BJ (cell line): Measurements from ENCODE around the gene TCEAL8. TPM values are rescaled to one million over a fixed set of nuclear protein-coding genes. Genes with fewer than 3 reads are reported as not detected.

ENCODE experiments used
- CTCF ChIA-PET: fragments of 350-600 bp; formaldehyde crosslinking; extraction: SDS; loops from one replicate; lab custom pipeline; 2021; ENCODE audit warnings: antibody characterized with exemption, inconsistent platforms; lab: Yijun Ruan, JAX
- POLR2A ChIA-PET: fragments of 300-600 bp; sonication (Branson Sonifier 250); formaldehyde crosslinking; extraction: SDS; loops from one replicate; lab custom pipeline; 2021; ENCODE audit warnings: antibody characterized with exemption; lab: Charles Lee
- DNase-seq: peaks from one replicate; pipeline ENCODE4 v3.0.0-alpha.2; 2011; ENCODE audit warnings: low read depth
- H3K27me3 ChIP-seq: 2 replicates; pipeline ENCODE4 v1.6.0; 2011; ENCODE audit warnings: low read length; ENCODE audit not compliant: control insufficient read depth, insufficient read depth
- H3K36me3 ChIP-seq: 2 replicates; pipeline ENCODE4 v1.5.1; 2011; ENCODE audit warnings: low read length; ENCODE audit not compliant: control insufficient read depth, insufficient read depth
- H3K4me3 ChIP-seq: 2 replicates; pipeline ENCODE4 v1.5.1; 2011; ENCODE audit warnings: low read depth, mild to moderate bottlenecking, control low read depth, low read length
- CTCF ChIP-seq: IDR thresholded peaks from 2 replicates; pipeline ENCODE4 v1.5.1; 2011; ENCODE audit warnings: low read depth, mild to moderate bottlenecking, control low read depth, inconsistent platforms, low read length, moderate library complexity; ENCODE audit not compliant: insufficient read depth
- polyA plus RNA-seq: library from polyadenylated mRNA; depleted of rRNA; stranded (reverse); fragments of >200 nt; gene quantifications from 2 replicates; pipeline ENCODE4 v1.2.3, GENCODE V29; 2011

The TCEAL8 gene
- polyA plus RNA-seq, 1 experiment = 26.7 TPM

- Histone ChIP-seq H3K4me3 (no peak overlapping the region), H3K36me3 (no peaks in the 10 kb centered on the region), H3K27me3 (peaks cover 16% of the 10 kb centered on the region)
- POLR2A ChIA-PET = no interaction called here
- no peak for TF ChIP-seq CTCF
- no peak for DNase-seq
- CTCF ChIA-PET = no interaction called here
Observed at GRCh38 chrX:103275947-103276567, 21.1 kb upstream of the TCEAL8 start.

GRCh38 chrX:103274284-103274683 is 19.3 kb upstream of the TCEAL8 start:
- ChIA-PET CTCF (no interaction called here), POLR2A (no interaction called here)
- Histone ChIP-seq H3K36me3 (no peaks in the 10 kb centered on the region), H3K4me3 (no peak overlapping the region), H3K27me3 (peaks cover 16% of the 10 kb centered on the region)
- DNase-seq = no peak
- TF ChIP-seq CTCF = no peak

- H3K4me3 ChIP-seq = no peak overlapping the region
- TF ChIP-seq CTCF = no peak
- ChIA-PET POLR2A (no interaction called here), CTCF (no interaction called here)
- H3K27me3 ChIP-seq = no peaks in the 10 kb centered on the region; the same call in 1 of the 2 replicates
- DNase-seq = no peak
- no peaks in the 10 kb centered on the region for H3K36me3 ChIP-seq
Observed at GRCh38 chrX:103258275-103258674, 3.3 kb upstream of the TCEAL8 start.

GRCh38 chrX:103256651-103257050 is 1.7 kb upstream of the TCEAL8 start:
- Histone ChIP-seq H3K36me3 (peaks cover 2% of the 10 kb centered on the region; the same call in 1 of the 2 replicates), H3K4me3 (no peak overlapping the region), H3K27me3 (no peaks in the 10 kb centered on the region; the same call in 1 of the 2 replicates)
- CTCF ChIA-PET = no interaction called here
- TF ChIP-seq CTCF = no peak
- DNase-seq = no peak
- POLR2A ChIA-PET = no interaction called here

- TF ChIP-seq CTCF = no peak
- H3K27me3 ChIP-seq = no peaks in the 10 kb centered on the region
- H3K4me3 ChIP-seq = peak overlapping the region; percentile 70
- ChIA-PET POLR2A (no interaction called here), CTCF (interaction anchor here (1.0 kb wide), 1 partner anchor 44 kb away, joined by 3 read pairs; no protein-coding TSS in a partner anchor)
- H3K36me3 ChIP-seq = peaks cover 2% of the 10 kb centered on the region; the same call in 1 of the 2 replicates
- no peak for DNase-seq
Observed at GRCh38 chrX:103254171-103254824, 657 bp downstream of the TCEAL8 start.
